ENCODE results near the gene SMYD4.

- TF ChIP-seq CTCF (IDR thresholded peaks at IDR 0.05; ENCODE audit: poor library complexity, severe bottlenecking), result no peak
- no peak for TF ChIP-seq POLR2AphosphoS5 (IDR thresholded peaks at IDR 0.05)
- TF ChIP-seq EZH2 (IDR thresholded peaks at IDR 0.05; ENCODE audit: borderline replicate concordance, insufficient read depth, low read length, poor library complexity, severe bottlenecking), result no peak
- no peak for TF ChIP-seq REST (IDR thresholded peaks at IDR 0.05; ENCODE audit: borderline replicate concordance)
- TF ChIP-seq SMC3 (conservative IDR thresholded peaks at IDR 0.05; ENCODE audit: poor library complexity), result no peak
- no peak for TF ChIP-seq EP300 (conservative IDR thresholded peaks at IDR 0.05; ENCODE audit: poor library complexity, severe bottlenecking)
- no peak for TF ChIP-seq RAD21 (conservative IDR thresholded peaks at IDR 0.05)
Observed at GRCh38 chr17:1839516-1839915, 9.8 kb upstream of the SMYD4 start.

All from neural cell (in vitro differentiated cells).